Measurements from ENCODE around the gene PINLYP. TPM values are rescaled to one million over a fixed set of nuclear protein-coding genes. Genes with fewer than 3 reads are reported as not detected.

Gene PINLYP
- total RNA-seq, 2 experiments from 2014 or later, result 0.40 to 4.9 TPM

DNA sequence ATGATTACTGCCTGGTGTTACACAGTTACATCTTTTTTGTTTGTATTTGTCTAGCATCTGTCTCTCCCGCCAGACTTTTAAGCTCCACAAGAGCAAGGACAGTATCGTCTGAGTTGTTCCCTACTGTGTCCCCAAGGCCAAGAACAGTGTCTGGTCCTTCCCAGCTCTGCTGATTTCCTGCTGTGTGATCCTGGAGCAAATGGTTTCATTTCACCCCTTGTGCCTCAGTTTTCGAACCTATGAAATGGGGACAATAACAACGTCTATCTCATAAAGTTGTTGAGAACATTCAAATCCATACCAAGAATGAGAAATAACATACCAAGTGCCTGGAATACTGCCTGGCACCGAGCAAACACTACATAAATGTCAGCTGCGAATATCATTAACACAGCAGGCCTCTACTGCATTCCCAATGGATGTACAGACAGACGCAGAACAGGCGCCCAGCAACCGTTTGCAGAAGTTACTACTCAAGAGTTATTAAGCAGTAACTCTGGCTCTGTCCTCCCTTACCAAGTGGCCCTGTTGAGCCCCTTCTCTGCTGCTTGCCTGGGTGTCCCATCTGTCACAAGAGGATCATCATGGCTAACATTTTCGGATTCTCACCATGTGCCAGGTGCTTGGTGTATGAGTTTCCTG is 11.7 kb upstream of the PINLYP start:
- Histone ChIP-seq H3K27ac (ENCODE audit: low read depth, low read length, poor library complexity, severe bottlenecking) (no peak overlapping the region), H3K4me1 (ENCODE audit: insufficient read depth, low read length, poor library complexity, severe bottlenecking) (peaks cover 8% of the 10 kb centered on the region), H3K79me2 (ENCODE audit: insufficient read depth, low read depth, low read length) (no peaks in the 10 kb centered on the region), H3K4me3 (ENCODE audit: low read depth, low read length, poor library complexity, severe bottlenecking) (no peak overlapping the region), H3K9me2 (ENCODE audit: insufficient read depth, low read length) (no peaks in the 10 kb centered on the region), H3K36me3 (ENCODE audit: insufficient read depth, low read length) (peaks cover 42% of the 10 kb centered on the region), H3K9me3 (ENCODE audit: low read length) (no peaks in the 10 kb centered on the region), H3K4me2 (ENCODE audit: low read length) (no peak overlapping the region), H4K20me1 (ENCODE audit: insufficient read depth, low read length) (no peaks in the 10 kb centered on the region), H2AFZ (ENCODE audit: low read length) (no peak overlapping the region)
- ChIA-PET POLR2A (no interaction called here), CTCF (ENCODE audit: unreplicated experiment) (no interaction called here)
- intact Hi-C loops (cut with micrococcal nuclease; ENCODE audit: unreplicated experiment), result no loop called here
- no peak for DNase-seq (ENCODE audit: low spot score)
- BruUV-seq (replicated peaks), result no TSS peak
- no peak for TF ChIP-seq EZH2phosphoT487 (IDR thresholded peaks at IDR 0.05; ENCODE audit: borderline replicate concordance, low read depth, low read length)
- TF ChIP-seq, protein P1, sequence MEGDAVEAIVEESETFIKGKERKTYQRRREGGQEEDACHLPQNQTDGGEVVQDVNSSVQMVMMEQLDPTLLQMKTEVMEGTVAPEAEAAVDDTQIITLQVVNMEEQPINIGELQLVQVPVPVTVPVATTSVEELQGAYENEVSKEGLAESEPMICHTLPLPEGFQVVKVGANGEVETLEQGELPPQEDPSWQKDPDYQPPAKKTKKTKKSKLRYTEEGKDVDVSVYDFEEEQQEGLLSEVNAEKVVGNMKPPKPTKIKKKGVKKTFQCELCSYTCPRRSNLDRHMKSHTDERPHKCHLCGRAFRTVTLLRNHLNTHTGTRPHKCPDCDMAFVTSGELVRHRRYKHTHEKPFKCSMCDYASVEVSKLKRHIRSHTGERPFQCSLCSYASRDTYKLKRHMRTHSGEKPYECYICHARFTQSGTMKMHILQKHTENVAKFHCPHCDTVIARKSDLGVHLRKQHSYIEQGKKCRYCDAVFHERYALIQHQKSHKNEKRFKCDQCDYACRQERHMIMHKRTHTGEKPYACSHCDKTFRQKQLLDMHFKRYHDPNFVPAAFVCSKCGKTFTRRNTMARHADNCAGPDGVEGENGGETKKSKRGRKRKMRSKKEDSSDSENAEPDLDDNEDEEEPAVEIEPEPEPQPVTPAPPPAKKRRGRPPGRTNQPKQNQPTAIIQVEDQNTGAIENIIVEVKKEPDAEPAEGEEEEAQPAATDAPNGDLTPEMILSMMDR (conservative IDR thresholded peaks at IDR 0.05; ENCODE audit: low read length), result no peak

DNA sequence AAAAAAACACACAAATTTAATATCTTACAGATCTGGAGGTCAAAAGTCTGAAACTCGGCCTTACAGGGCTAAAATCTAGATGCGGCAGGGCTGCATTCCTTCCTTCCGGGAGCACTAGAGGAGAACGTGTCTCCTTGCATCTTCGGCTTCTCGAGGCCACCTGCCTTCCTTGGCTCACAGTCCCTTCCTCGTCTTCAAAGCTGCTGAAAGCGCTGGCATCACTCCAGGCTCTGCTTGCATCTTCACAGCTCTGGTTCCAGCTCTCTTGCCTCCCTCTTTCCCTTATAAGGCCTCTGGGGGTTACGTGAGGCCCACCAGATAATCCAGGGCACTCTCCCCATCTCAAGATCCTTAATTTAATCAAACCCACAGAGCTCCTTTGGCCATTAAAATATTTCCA is 10.8 kb upstream of the PINLYP start:
- DNase-seq (ENCODE audit: low spot score), result no peak
- H3K9me3 ChIP-seq (ENCODE audit: low read length), result no peaks in the 10 kb centered on the region
- H2AFZ ChIP-seq (ENCODE audit: low read length), result no peak overlapping the region
- no peak overlapping the region for H3K4me2 ChIP-seq (ENCODE audit: low read length)
- H3K36me3 ChIP-seq (ENCODE audit: insufficient read depth, low read length), result peaks cover 37% of the 10 kb centered on the region
- intact Hi-C loops (cut with micrococcal nuclease; ENCODE audit: unreplicated experiment), result no loop called here
- H3K4me1 ChIP-seq (ENCODE audit: insufficient read depth, low read length, poor library complexity, severe bottlenecking), result peaks cover 8% of the 10 kb centered on the region
- no peak overlapping the region for H3K4me3 ChIP-seq (ENCODE audit: low read depth, low read length, poor library complexity, severe bottlenecking)
- no TSS peak for BruUV-seq (replicated peaks)
- H3K27ac ChIP-seq (ENCODE audit: low read depth, low read length, poor library complexity, severe bottlenecking), result no peak overlapping the region
- POLR2A ChIA-PET, result interaction anchor here (0.7 kb wide), 1 partner anchor 30 kb away, joined by 3 read pairs; no protein-coding TSS in a partner anchor
- no peaks in the 10 kb centered on the region for H3K9me2 ChIP-seq (ENCODE audit: insufficient read depth, low read length)
- TF ChIP-seq EZH2phosphoT487 (IDR thresholded peaks at IDR 0.05; ENCODE audit: borderline replicate concordance, low read depth, low read length), result no peak
- TF ChIP-seq, protein P1 (conservative IDR thresholded peaks at IDR 0.05; ENCODE audit: low read length), result no peak
- CTCF ChIA-PET (ENCODE audit: unreplicated experiment), result interaction anchor here (0.6 kb wide), 1 partner anchor 10 kb away, joined by 3 read pairs; no protein-coding TSS in a partner anchor
- H4K20me1 ChIP-seq (ENCODE audit: insufficient read depth, low read length), result no peaks in the 10 kb centered on the region
- H3K79me2 ChIP-seq (ENCODE audit: insufficient read depth, low read depth, low read length), result no peaks in the 10 kb centered on the region

DNA sequence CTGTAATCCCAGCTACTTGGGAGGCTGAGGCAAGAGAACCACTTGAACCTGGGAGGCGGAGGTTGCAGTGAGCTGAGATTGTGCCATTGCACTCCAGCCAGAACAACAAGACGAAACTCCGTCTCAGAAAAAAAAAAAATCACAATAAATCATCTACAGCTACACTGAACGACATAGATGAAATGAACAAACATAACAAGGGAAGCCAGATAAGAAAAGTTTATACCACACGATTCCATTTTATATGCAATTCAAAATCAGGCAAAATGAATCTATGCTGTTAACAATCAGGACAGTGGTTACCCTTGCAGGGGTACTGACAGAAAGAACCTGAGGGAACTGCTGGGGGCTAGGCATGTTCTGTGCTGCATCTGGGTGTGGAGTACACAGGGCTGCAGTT is 5.9 kb upstream of the PINLYP start:
- H3K27ac ChIP-seq (ENCODE audit: low read depth, low read length, poor library complexity, severe bottlenecking), result no peak overlapping the region
- CTCF ChIA-PET (ENCODE audit: unreplicated experiment), result no interaction called here
- no peaks in the 10 kb centered on the region for H3K9me2 ChIP-seq (ENCODE audit: insufficient read depth, low read length)
- peaks cover 5% of the 10 kb centered on the region; the same call in 1 of the 2 replicates for H3K79me2 ChIP-seq (ENCODE audit: insufficient read depth, low read depth, low read length)
- POLR2A ChIA-PET, result no interaction called here
- H3K4me2 ChIP-seq (ENCODE audit: low read length), result no peak overlapping the region
- no TSS peak for BruUV-seq (replicated peaks)
- peaks cover 10% of the 10 kb centered on the region for H3K36me3 ChIP-seq (ENCODE audit: insufficient read depth, low read length)
- no peaks in the 10 kb centered on the region for H4K20me1 ChIP-seq (ENCODE audit: insufficient read depth, low read length)
- intact Hi-C loops (cut with micrococcal nuclease; ENCODE audit: unreplicated experiment), result no loop called here
- H2AFZ ChIP-seq (ENCODE audit: low read length), result no peak overlapping the region
- H3K9me3 ChIP-seq (ENCODE audit: low read length), result no peaks in the 10 kb centered on the region
- H3K4me1 ChIP-seq (ENCODE audit: insufficient read depth, low read length, poor library complexity, severe bottlenecking), result peaks cover 4% of the 10 kb centered on the region
- TF ChIP-seq, protein P1 (conservative IDR thresholded peaks at IDR 0.05; ENCODE audit: low read length), result no peak
- no peak for DNase-seq (ENCODE audit: low spot score)
- H3K4me3 ChIP-seq (ENCODE audit: low read depth, low read length, poor library complexity, severe bottlenecking), result no peak overlapping the region
